Measurements from ENCODE around the gene RSL1D1. TPM values are rescaled to one million over a fixed set of nuclear protein-coding genes. Genes with fewer than 3 reads are reported as not detected.
A peak's percentile ranks its signal among the peaks of the same experiment; 100 is the strongest.
"Not testable (repeated sequence)": the region's sequence is repeated elsewhere in the genome, so short reads cannot be mapped to it uniquely, and the experiment has no call there.

Gene RSL1D1
- total RNA-seq, 1 donor from 2014 or later, result 30.6 TPM

GRCh38 chr16:11844499-11844898 is 6.8 kb downstream of the RSL1D1 start:
- no peak for DNase-seq (ENCODE audit: low read depth in 2 of 2)

- no peak for DNase-seq (ENCODE audit: low read depth in 2 of 2)
Observed at GRCh38 chr16:11843861-11844260, 7.5 kb downstream of the RSL1D1 start.

GRCh38 chr16:11843206-11843605 is 8.1 kb downstream of the RSL1D1 start:
- no peak for DNase-seq (ENCODE audit: low read depth in 2 of 2)

GRCh38 chr16:11841026-11841425 is 10.3 kb downstream of the RSL1D1 start:
- DNase-seq (ENCODE audit: low read depth in 2 of 2), result no peak

GRCh38 chr16:11836650-11837244 is 14.6 kb downstream of the RSL1D1 start:
- DNase-seq (ENCODE audit: low read depth in 2 of 2), result peak in 1 of 2 donors; percentile 45

- DNase-seq (ENCODE audit: low read depth in 2 of 2), result no peak
Observed at GRCh38 chr16:11835891-11836649, 15.3 kb downstream of the RSL1D1 start.

- DNase-seq (ENCODE audit: low read depth in 2 of 2), result no peak
Observed at GRCh38 chr16:11835309-11835708, 16.0 kb downstream of the RSL1D1 start.

- DNase-seq (ENCODE audit: low read depth in 2 of 2), result no peak
Observed at GRCh38 chr16:11833951-11834695, 17.2 kb downstream of the RSL1D1 start.

GRCh38 chr16:11828696-11829095 is 22.6 kb downstream of the RSL1D1 start:
- no peak for DNase-seq (ENCODE audit: low read depth in 2 of 2)

GRCh38 chr16:11825520-11826165 is 25.7 kb downstream of the RSL1D1 start:
- not testable (repeated sequence) for DNase-seq (ENCODE audit: low read depth in 2 of 2)

- DNase-seq (ENCODE audit: low read depth in 2 of 2), result no peak
Observed at GRCh38 chr16:11824362-11824761, 27.0 kb downstream of the RSL1D1 start.

GRCh38 chr16:11823645-11824044 is 27.7 kb downstream of the RSL1D1 start:
- DNase-seq (ENCODE audit: low read depth in 2 of 2), result not testable (repeated sequence)

GRCh38 chr16:11819798-11820197 is 31.5 kb downstream of the RSL1D1 start:
- DNase-seq (ENCODE audit: low read depth in 2 of 2), result no peak

GRCh38 chr16:11818970-11819369 is 32.4 kb downstream of the RSL1D1 start:
- not testable (repeated sequence) for DNase-seq (ENCODE audit: low read depth in 2 of 2)

GRCh38 chr16:11816123-11816522 is 35.2 kb downstream of the RSL1D1 start:
- DNase-seq (ENCODE audit: low read depth in 2 of 2), result no peak

GRCh38 chr16:11814800-11815199 is 36.5 kb downstream of the RSL1D1 start:
- not testable (repeated sequence) for DNase-seq (ENCODE audit: low read depth in 2 of 2)

- DNase-seq (ENCODE audit: low read depth in 2 of 2), result no peak
Observed at GRCh38 chr16:11806721-11807120, 44.6 kb downstream of the RSL1D1 start.

- no peak for DNase-seq (ENCODE audit: low read depth in 2 of 2)
Observed at GRCh38 chr16:11805556-11805955, 45.8 kb downstream of the RSL1D1 start.

GRCh38 chr16:11801481-11802021 is 49.8 kb downstream of the RSL1D1 start:
- no peak for DNase-seq (ENCODE audit: low read depth in 2 of 2)

GRCh38 chr16:11800382-11800718 is 51.0 kb downstream of the RSL1D1 start:
- no peak for DNase-seq (ENCODE audit: low read depth in 2 of 2)

GRCh38 chr16:11799509-11800381 is 51.6 kb downstream of the RSL1D1 start:
- DNase-seq (ENCODE audit: low read depth in 2 of 2), result no peak

Measured in dermis microvascular lymphatic vessel endothelial cell (primary cell).